Measurements from ENCODE around the gene RPS2.

Gene RPS2

GRCh38 chr16:1983544-1984346 is 19.1 kb upstream of the RPS2 start, which contains the start of gene GFER:
TSS of gene GFER (plus strand) at chr16:1984193. CDS start at chr16:1984219, 26 bp downstream.
- peak; percentile 70 for TF ChIP-seq POLR2A (IDR thresholded peaks at IDR 0.05; ENCODE audit: extremely low read depth, insufficient read length)
- peak; percentile 66; the same call in 1 of the 2 replicates for TF ChIP-seq MYC (IDR thresholded peaks at IDR 0.05; ENCODE audit: low read depth, low read length)
- TF ChIP-seq, protein P1, sequence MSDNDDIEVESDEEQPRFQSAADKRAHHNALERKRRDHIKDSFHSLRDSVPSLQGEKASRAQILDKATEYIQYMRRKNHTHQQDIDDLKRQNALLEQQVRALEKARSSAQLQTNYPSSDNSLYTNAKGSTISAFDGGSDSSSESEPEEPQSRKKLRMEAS (IDR thresholded peaks at IDR 0.05; ENCODE audit: low read depth, low read length) = 0 out of 2 replicates have a peak, but pooled peaks have one; percentile 7
- TF ChIP-seq, protein P2, sequence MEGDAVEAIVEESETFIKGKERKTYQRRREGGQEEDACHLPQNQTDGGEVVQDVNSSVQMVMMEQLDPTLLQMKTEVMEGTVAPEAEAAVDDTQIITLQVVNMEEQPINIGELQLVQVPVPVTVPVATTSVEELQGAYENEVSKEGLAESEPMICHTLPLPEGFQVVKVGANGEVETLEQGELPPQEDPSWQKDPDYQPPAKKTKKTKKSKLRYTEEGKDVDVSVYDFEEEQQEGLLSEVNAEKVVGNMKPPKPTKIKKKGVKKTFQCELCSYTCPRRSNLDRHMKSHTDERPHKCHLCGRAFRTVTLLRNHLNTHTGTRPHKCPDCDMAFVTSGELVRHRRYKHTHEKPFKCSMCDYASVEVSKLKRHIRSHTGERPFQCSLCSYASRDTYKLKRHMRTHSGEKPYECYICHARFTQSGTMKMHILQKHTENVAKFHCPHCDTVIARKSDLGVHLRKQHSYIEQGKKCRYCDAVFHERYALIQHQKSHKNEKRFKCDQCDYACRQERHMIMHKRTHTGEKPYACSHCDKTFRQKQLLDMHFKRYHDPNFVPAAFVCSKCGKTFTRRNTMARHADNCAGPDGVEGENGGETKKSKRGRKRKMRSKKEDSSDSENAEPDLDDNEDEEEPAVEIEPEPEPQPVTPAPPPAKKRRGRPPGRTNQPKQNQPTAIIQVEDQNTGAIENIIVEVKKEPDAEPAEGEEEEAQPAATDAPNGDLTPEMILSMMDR (IDR thresholded peaks at IDR 0.05; ENCODE audit: low read depth, low read length) = no peak
- peak; percentile 93 for DNase-seq (ENCODE audit: low read depth)

GRCh38 chr16:1982991-1983543 is 18.4 kb upstream of the RPS2 start:
- TF ChIP-seq, protein P1 (IDR thresholded peaks at IDR 0.05; ENCODE audit: low read depth, low read length) = no peak
- TF ChIP-seq, protein P2 (IDR thresholded peaks at IDR 0.05; ENCODE audit: low read depth, low read length) = no peak
- no peak for TF ChIP-seq MYC (IDR thresholded peaks at IDR 0.05; ENCODE audit: low read depth, low read length)
- TF ChIP-seq POLR2A (IDR thresholded peaks at IDR 0.05; ENCODE audit: extremely low read depth, insufficient read length) = no peak
- H3K4me3 ChIP-seq (ENCODE audit: low read depth, low read length) = no peak overlapping the region
- DNase-seq (ENCODE audit: low read depth) = no peak

More at GRCh38 chr16:1983544-1984346, 19.1 kb upstream of the RPS2 start, which contains the start of gene GFER:
- H3K4me3 ChIP-seq (ENCODE audit: low read depth, low read length) = peak within 1 kb of the TSS; percentile 68

- no peak for DNase-seq (ENCODE audit: low read depth)
- H3K4me3 ChIP-seq (ENCODE audit: low read depth, low read length) = no peak overlapping the region
- TF ChIP-seq, protein P2 (IDR thresholded peaks at IDR 0.05; ENCODE audit: low read depth, low read length) = no peak
- TF ChIP-seq, protein P1 (IDR thresholded peaks at IDR 0.05; ENCODE audit: low read depth, low read length) = no peak
- TF ChIP-seq MYC (IDR thresholded peaks at IDR 0.05; ENCODE audit: low read depth, low read length) (no peak), POLR2A (IDR thresholded peaks at IDR 0.05; ENCODE audit: extremely low read depth, insufficient read length) (no peak)
These were observed 17.4 kb upstream of the RPS2 start for GRCh38 chr16:1982013-1982433.

- DNase-seq (ENCODE audit: low read depth) = no peak
- no peak within 1 kb of the TSS for H3K4me3 ChIP-seq (ENCODE audit: low read depth, low read length)
- TF ChIP-seq POLR2A (IDR thresholded peaks at IDR 0.05; ENCODE audit: extremely low read depth, insufficient read length) (no peak), MYC (IDR thresholded peaks at IDR 0.05; ENCODE audit: low read depth, low read length) (no peak)
- TF ChIP-seq, protein P2 (IDR thresholded peaks at IDR 0.05; ENCODE audit: low read depth, low read length) = no peak
- TF ChIP-seq, protein P1 (IDR thresholded peaks at IDR 0.05; ENCODE audit: low read depth, low read length) = no peak
These were observed 16.8 kb upstream of the RPS2 start, which contains the start of gene NOXO1 for GRCh38 chr16:1981398-1981836. TSS of gene NOXO1 (minus strand) at chr16:1981469. CDS start at chr16:1981179, 290 bp downstream.

- no peak for DNase-seq (ENCODE audit: low read depth)
- H3K4me3 ChIP-seq (ENCODE audit: low read depth, low read length) = no peak overlapping the region
- TF ChIP-seq, protein P2 (IDR thresholded peaks at IDR 0.05; ENCODE audit: low read depth, low read length) = no peak
- TF ChIP-seq, protein P1 (IDR thresholded peaks at IDR 0.05; ENCODE audit: low read depth, low read length) = no peak
- TF ChIP-seq MYC (IDR thresholded peaks at IDR 0.05; ENCODE audit: low read depth, low read length) (no peak), POLR2A (IDR thresholded peaks at IDR 0.05; ENCODE audit: extremely low read depth, insufficient read length) (no peak)
These were observed 16.1 kb upstream of the RPS2 start for GRCh38 chr16:1980770-1981087.
